IPS-11a (cell line): ENCODE results near the gene NHLRC4.

Source experiments
- H3K4me3 ChIP-seq: one replicate; pipeline ENCODE4 v1.5.1; 2013; ENCODE audit warnings: low read depth, low read length, control low read depth

The NHLRC4 gene

GRCh38 chr16:565419-566330 is 1.1 kb upstream of the NHLRC4 start:
- no peak overlapping the region for H3K4me3 ChIP-seq

- H3K4me3 ChIP-seq, result no peak overlapping the region
These were observed 810 bp downstream of the NHLRC4 start for GRCh38 chr16:567373-568256.

- H3K4me3 ChIP-seq, result no peak overlapping the region
These were observed 1.8 kb downstream of the NHLRC4 start for GRCh38 chr16:568401-569258.

GRCh38 chr16:569445-570254 is 2.8 kb downstream of the NHLRC4 start, which contains the start of gene PIGQ:
Gene PIGQ, plus strand, starts transcription at chr16:569968. Its CDS starts 4,107 bp downstream, at chr16:574075.
- H3K4me3 ChIP-seq, result peak within 1 kb of the TSS; percentile 78

GRCh38 chr16:572865-573650 is 6.3 kb downstream of the NHLRC4 start:
- H3K4me3 ChIP-seq, result no peak overlapping the region

- no peak overlapping the region for H3K4me3 ChIP-seq
These were observed 7.4 kb downstream of the NHLRC4 start for GRCh38 chr16:574021-574760.

- no peak overlapping the region for H3K4me3 ChIP-seq
These were observed 8.8 kb downstream of the NHLRC4 start for GRCh38 chr16:575354-576196.

- H3K4me3 ChIP-seq, result no peak overlapping the region
These were observed 9.5 kb downstream of the NHLRC4 start for GRCh38 chr16:576197-576822.

GRCh38 chr16:576823-577201 is 10.0 kb downstream of the NHLRC4 start:
- H3K4me3 ChIP-seq, result no peak overlapping the region

GRCh38 chr16:577796-578195 is 11.0 kb downstream of the NHLRC4 start:
- no peak overlapping the region for H3K4me3 ChIP-seq

- H3K4me3 ChIP-seq, result no peak overlapping the region
These were observed 11.5 kb downstream of the NHLRC4 start for GRCh38 chr16:578232-578869.

- no peak overlapping the region for H3K4me3 ChIP-seq
These were observed 12.1 kb downstream of the NHLRC4 start for GRCh38 chr16:578870-579405.

- no peak overlapping the region for H3K4me3 ChIP-seq
These were observed 13.5 kb downstream of the NHLRC4 start for GRCh38 chr16:580141-580945.

- no peak overlapping the region for H3K4me3 ChIP-seq
These were observed 14.2 kb downstream of the NHLRC4 start for GRCh38 chr16:580946-581498.

- no peak overlapping the region for H3K4me3 ChIP-seq
These were observed 15.4 kb downstream of the NHLRC4 start for GRCh38 chr16:582218-582613.
